ENCODE measurements around the gene PARP6.

PARP6 gene

GRCh38 chr15:72238586-72238985 lies 33.8 kb downstream of the PARP6 start:
- peaks cover 20 to 22% of the 10 kb centered on the region in 2 experiments for H3K4me1 ChIP-seq (ENCODE audit: control insufficient read depth in 1 of 2, insufficient read depth in 1 of 2, low read depth in 1 of 2, low read length in 1 of 2)
- peaks cover 27% of the 10 kb centered on the region for H3K36me3 ChIP-seq
- no peaks in the 10 kb centered on the region for H3K27me3 ChIP-seq
- no peak for TF ChIP-seq CTCF (IDR thresholded peaks at IDR 0.05)
- H3K4me3 ChIP-seq (ENCODE audit: low read depth in 1 of 2, low read length in 1 of 2): no peak overlapping the region
- no peaks in the 10 kb centered on the region for H3K9me3 ChIP-seq
- H3K27ac ChIP-seq: no peak overlapping the region

- Histone ChIP-seq H3K4me3 (ENCODE audit: low read depth in 1 of 2, low read length in 1 of 2) (peak overlapping the region in 1 of 2 experiments; percentile 26), H3K27ac (peak overlapping the region; percentile 79)
These were observed 34.5 kb downstream of the PARP6 start for GRCh38 chr15:72237853-72238224.

GRCh38 chr15:72237029-72237852 lies 35.1 kb downstream of the PARP6 start:
- Histone ChIP-seq H3K9me3 (no peaks in the 10 kb centered on the region), H3K27me3 (no peaks in the 10 kb centered on the region), H3K4me3 (ENCODE audit: low read depth in 1 of 2, low read length in 1 of 2) (peak overlapping the region; percentile 26 to 46), H3K36me3 (peaks cover 18% of the 10 kb centered on the region), H3K4me1 (ENCODE audit: control insufficient read depth in 1 of 2, insufficient read depth in 1 of 2, low read depth in 1 of 2, low read length in 1 of 2) (peaks cover 21 to 27% of the 10 kb centered on the region in 2 experiments), H3K27ac (peak overlapping the region; percentile 79)
- no peak for TF ChIP-seq CTCF (IDR thresholded peaks at IDR 0.05)

More at GRCh38 chr15:72237853-72238224, 34.5 kb downstream of the PARP6 start:
- Histone ChIP-seq H3K9me3 (no peaks in the 10 kb centered on the region), H3K27me3 (no peaks in the 10 kb centered on the region), H3K4me1 (ENCODE audit: control insufficient read depth in 1 of 2, insufficient read depth in 1 of 2, low read depth in 1 of 2, low read length in 1 of 2) (peaks cover 20 to 22% of the 10 kb centered on the region in 2 experiments), H3K36me3 (peaks cover 24% of the 10 kb centered on the region)
- no peak for TF ChIP-seq CTCF (IDR thresholded peaks at IDR 0.05)

- Histone ChIP-seq H3K4me3 (ENCODE audit: low read depth in 1 of 2, low read length in 1 of 2) (peak overlapping the region in 1 of 2 experiments; percentile 46), H3K9me3 (no peaks in the 10 kb centered on the region), H3K4me1 (ENCODE audit: control insufficient read depth in 1 of 2, insufficient read depth in 1 of 2, low read depth in 1 of 2, low read length in 1 of 2) (peaks cover 28 to 35% of the 10 kb centered on the region in 2 experiments), H3K27ac (peak overlapping the region; percentile 79), H3K27me3 (no peaks in the 10 kb centered on the region), H3K36me3 (peaks cover 11% of the 10 kb centered on the region)
- no peak for TF ChIP-seq CTCF (IDR thresholded peaks at IDR 0.05)
These were observed 35.9 kb downstream of the PARP6 start for GRCh38 chr15:72236381-72237003.

GRCh38 chr15:72235298-72235697 lies 37.1 kb downstream of the PARP6 start:
- Histone ChIP-seq H3K36me3 (no peaks in the 10 kb centered on the region), H3K27ac (no peak overlapping the region), H3K27me3 (no peaks in the 10 kb centered on the region), H3K4me1 (ENCODE audit: control insufficient read depth in 1 of 2, insufficient read depth in 1 of 2, low read depth in 1 of 2, low read length in 1 of 2) (peaks cover 36 to 37% of the 10 kb centered on the region in 2 experiments), H3K9me3 (no peaks in the 10 kb centered on the region), H3K4me3 (ENCODE audit: low read depth in 1 of 2, low read length in 1 of 2) (no peak overlapping the region)
- TF ChIP-seq CTCF (IDR thresholded peaks at IDR 0.05): no peak

Data from neutrophil (primary cell).